Uterus (tissue), 4 donors: ENCODE data around the gene ZMYND19. TPM values are rescaled to one million over a fixed set of nuclear protein-coding genes. Genes with fewer than 3 reads are reported as not detected.
A peak's percentile ranks its signal among the peaks of the same experiment; 100 is the strongest.
"Not testable (repeated sequence)": the region's sequence is repeated elsewhere in the genome, so short reads cannot be mapped to it uniquely, and the experiment has no call there.

Experiments
- DNase-seq, 2 donors: peaks; one replicate each; pipeline ENCODE4 v3.0.0-alpha.2; 2019 to 2020
- H3K27ac ChIP-seq, 2 donors: fragments of 200-600 bp; sonication (generic); 1 replicate in 1 of 2; 2 replicates in 1 of 2; pipeline ENCODE4 v1.5.1; 2016 to 2018
- H3K27me3 ChIP-seq, 2 donors: fragments of 200-600 bp; sonication (generic); one replicate each; pipeline ENCODE4 v1.5.1; 2018 to 2019; ENCODE audit warnings: control low read depth in 1 of 2
- H3K36me3 ChIP-seq, 2 donors: fragments of 200-600 bp; sonication (generic); one replicate each; pipeline ENCODE4 v1.5.1; 2019; ENCODE audit warnings: control low read depth in 1 of 2
- H3K4me1 ChIP-seq, 2 donors: fragments of 200-600 bp; sonication (generic); one replicate each; pipeline ENCODE4 v1.5.1; 2018 to 2019; ENCODE audit warnings: control low read depth in 1 of 2
- H3K4me3 ChIP-seq, 2 donors: fragments of 200-600 bp; sonication (generic); 1 replicate in 1 of 2; 2 replicates in 1 of 2; pipeline ENCODE4 v1.5.1; 2018 to 2019; ENCODE audit warnings: mild to moderate bottlenecking in 1 of 2
- H3K9me3 ChIP-seq, 2 donors: fragments of 200-600 bp; sonication (generic); one replicate each; pipeline ENCODE4 v1.5.1; 2019; ENCODE audit warnings: control low read depth in 1 of 2
- CTCF ChIP-seq, 4 experiments: fragments of 200-600 bp in 2 of 4; fragments of 450-650 bp in 2 of 4; sonication (generic) in 2 of 4; IDR thresholded peaks; one replicate each; pipeline ENCODE4 v1.5.1; 2016 to 2019; ENCODE audit warnings: antibody characterized with exemption in 4 of 4, mild to moderate bottlenecking in 2 of 4, moderate library complexity in 1 of 4
- POLR2A ChIP-seq, 2 donors: fragments of 450-650 bp; IDR thresholded peaks; one replicate each; pipeline ENCODE4 v1.6.1; 2016; ENCODE audit warnings: antibody characterized with exemption in 2 of 2, mild to moderate bottlenecking in 1 of 2, moderate library complexity in 1 of 2
- intact Hi-C: fragments of 100-400 bp; cut with DNase I; formaldehyde crosslinking; loops from one replicate; pipeline ENCODE4 v1.15.1; 2023; ENCODE audit warnings: low total_unique reads
- total RNA-seq, 4 donors: library from RNA; depleted of rRNA in 3 of 4; stranded (reverse); fragments of >200 nt in 3 of 4; gene quantifications; one replicate each; pipeline versions ENCODE4 v1.1.0 to v1.2.4, GENCODE V29; 2014 to 2023
- donor health status: DM: yes; HTN: yes; CAD: no.

The ZMYND19 gene
- total RNA-seq, 4 donors from 2014 or later, result 14.7 to 26.4 (median 16.3) TPM

- Histone ChIP-seq H3K4me1 (peaks cover 0 to 5% of the 10 kb centered on the region in 2 donors), H3K27ac (no peak overlapping the region), H3K9me3 (no peaks in the 10 kb centered on the region), H3K27me3 (no peaks in the 10 kb centered on the region), H3K36me3 (no peaks in the 10 kb centered on the region), H3K4me3 (no peak overlapping the region)
- intact Hi-C loops, result no loop called here
- TF ChIP-seq CTCF (IDR thresholded peaks at IDR 0.05) (no peak), POLR2A (IDR thresholded peaks at IDR 0.05) (no peak)
- DNase-seq, result no peak
These were observed 34.1 kb downstream of the ZMYND19 start for GRCh38 chr9:137556069-137556838.

- no peak for TF ChIP-seq POLR2A (IDR thresholded peaks at IDR 0.05)
- no peak for TF ChIP-seq CTCF (IDR thresholded peaks at IDR 0.05)
- no peaks in the 10 kb centered on the region for H3K9me3 ChIP-seq
- intact Hi-C loops, result no loop called here
- H3K36me3 ChIP-seq, result no peaks in the 10 kb centered on the region
- no peak overlapping the region for H3K4me3 ChIP-seq
- no peaks in the 10 kb centered on the region for H3K27me3 ChIP-seq
- H3K27ac ChIP-seq, result no peak overlapping the region
- peaks cover 0 to 5% of the 10 kb centered on the region in 2 donors for H3K4me1 ChIP-seq
- no peak for DNase-seq
These were observed 35.1 kb downstream of the ZMYND19 start for GRCh38 chr9:137555179-137555578.

- intact Hi-C loops, result no loop called here
- H3K27me3 ChIP-seq, result no peaks in the 10 kb centered on the region
- DNase-seq, result no peak
- H3K4me3 ChIP-seq, result no peak overlapping the region
- TF ChIP-seq CTCF (IDR thresholded peaks at IDR 0.05) (no peak), POLR2A (IDR thresholded peaks at IDR 0.05) (no peak)
- peaks cover 0 to 5% of the 10 kb centered on the region in 2 donors for H3K4me1 ChIP-seq
- H3K9me3 ChIP-seq, result no peaks in the 10 kb centered on the region
- no peak overlapping the region for H3K27ac ChIP-seq
- H3K36me3 ChIP-seq, result no peaks in the 10 kb centered on the region
These were observed 36.0 kb downstream of the ZMYND19 start for GRCh38 chr9:137554349-137554748.

GRCh38 chr9:137553654-137554053 is 36.7 kb downstream of the ZMYND19 start:
- H3K4me1 ChIP-seq, DNase-seq, H3K27me3 ChIP-seq, H3K36me3 ChIP-seq, H3K27ac ChIP-seq, H3K9me3 ChIP-seq, intact Hi-C loops, H3K4me3 ChIP-seq: not testable (repeated sequence)

GRCh38 chr9:137552022-137552768 is 38.1 kb downstream of the ZMYND19 start:
- Histone ChIP-seq H3K4me1 (peaks cover 0 to 5% of the 10 kb centered on the region in 2 donors), H3K27ac (peak overlapping the region; percentile 67 to 89), H3K4me3 (peak overlapping the region; percentile 69 to 76), H3K36me3 (no peaks in the 10 kb centered on the region), H3K27me3 (no peaks in the 10 kb centered on the region), H3K9me3 (no peaks in the 10 kb centered on the region)
- TF ChIP-seq CTCF (IDR thresholded peaks at IDR 0.05), result no peak
- peak in 1 of 2 donors; percentile 0 for TF ChIP-seq POLR2A (IDR thresholded peaks at IDR 0.05)
- no peak for DNase-seq
- intact Hi-C loops, result no loop called here
